HG03175 (cell line): ENCODE data around the gene SHISA3.
A peak's percentile ranks its signal among the peaks of the same experiment; 100 is the strongest.

Experiments used
- ATAC-seq: cut with Tn5 transposase; IDR thresholded peaks from one replicate; pipeline ENCODE4 v1.9.1; 2021; ENCODE audit warnings: mild to moderate bottlenecking, moderate library complexity; ENCODE audit not compliant: unreplicated experiment

The SHISA3 gene

GRCh38 chr4:42391355-42391664 lies 6.0 kb upstream of the SHISA3 start:
- no peak for ATAC-seq

DNA sequence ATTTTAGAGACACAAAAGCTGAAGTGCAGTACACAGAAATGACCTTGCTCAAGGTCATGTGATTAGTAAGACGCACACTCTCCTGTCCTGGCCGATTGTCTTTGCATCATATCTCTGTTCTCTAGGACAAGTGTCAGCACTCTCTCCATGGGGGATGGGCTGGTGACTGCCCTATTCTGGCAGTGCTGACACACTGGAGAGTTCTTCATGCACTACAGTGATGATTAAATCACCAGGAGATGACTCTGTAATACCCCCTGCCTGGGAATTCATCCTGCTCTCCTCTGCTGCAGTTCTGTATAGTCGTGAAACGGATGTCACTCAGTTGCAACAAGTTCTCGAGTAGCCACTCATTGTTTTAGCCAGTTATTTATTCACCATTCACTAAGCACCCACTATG lies 5.3 kb upstream of the SHISA3 start:
- no peak for ATAC-seq

DNA sequence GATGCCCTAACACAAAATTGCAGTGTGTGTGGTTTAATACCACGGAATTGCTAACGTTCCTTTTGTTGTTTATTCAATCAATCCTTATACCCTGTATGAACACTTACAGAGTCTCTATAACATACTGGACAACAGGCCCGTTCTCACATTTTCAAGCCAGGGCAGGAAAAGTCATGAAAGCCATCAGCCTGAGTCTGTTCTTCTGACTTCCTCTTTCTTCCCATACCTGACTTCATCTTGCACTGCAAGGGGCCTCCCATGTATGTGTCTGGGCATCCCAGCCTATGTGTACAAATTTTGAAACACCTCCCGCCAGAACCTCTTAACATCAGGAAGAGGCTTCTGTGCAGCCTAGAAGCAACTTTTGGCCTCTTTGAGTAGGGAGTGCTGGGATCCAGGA lies 4.9 kb upstream of the SHISA3 start:
- ATAC-seq: no peak

DNA sequence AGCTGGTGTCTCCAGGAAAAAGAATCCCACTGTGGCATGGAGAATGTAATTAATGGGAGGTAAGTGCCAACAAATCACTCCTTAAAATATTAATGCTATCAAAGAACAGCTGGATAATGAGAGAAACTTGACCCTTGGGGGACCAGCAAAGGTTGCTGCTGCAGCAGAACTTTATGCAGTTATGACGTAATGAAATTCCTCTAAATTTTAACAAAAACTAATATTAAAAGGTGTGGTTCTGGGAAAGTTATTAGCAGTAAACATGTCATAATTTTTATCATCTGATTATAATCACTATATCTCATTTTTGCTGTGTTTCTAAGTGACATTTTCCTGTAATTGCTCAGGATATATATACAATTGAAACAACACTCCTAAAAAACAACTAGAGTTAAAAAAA lies 1.7 kb upstream of the SHISA3 start:
- ATAC-seq: no peak

GRCh38 chr4:42396361-42396751 lies 932 bp upstream of the SHISA3 start:
- no peak for ATAC-seq

- peak; percentile 32 for ATAC-seq
Measured at GRCh38 chr4:42397635-42398170, 415 bp downstream of the SHISA3 start.

DNA sequence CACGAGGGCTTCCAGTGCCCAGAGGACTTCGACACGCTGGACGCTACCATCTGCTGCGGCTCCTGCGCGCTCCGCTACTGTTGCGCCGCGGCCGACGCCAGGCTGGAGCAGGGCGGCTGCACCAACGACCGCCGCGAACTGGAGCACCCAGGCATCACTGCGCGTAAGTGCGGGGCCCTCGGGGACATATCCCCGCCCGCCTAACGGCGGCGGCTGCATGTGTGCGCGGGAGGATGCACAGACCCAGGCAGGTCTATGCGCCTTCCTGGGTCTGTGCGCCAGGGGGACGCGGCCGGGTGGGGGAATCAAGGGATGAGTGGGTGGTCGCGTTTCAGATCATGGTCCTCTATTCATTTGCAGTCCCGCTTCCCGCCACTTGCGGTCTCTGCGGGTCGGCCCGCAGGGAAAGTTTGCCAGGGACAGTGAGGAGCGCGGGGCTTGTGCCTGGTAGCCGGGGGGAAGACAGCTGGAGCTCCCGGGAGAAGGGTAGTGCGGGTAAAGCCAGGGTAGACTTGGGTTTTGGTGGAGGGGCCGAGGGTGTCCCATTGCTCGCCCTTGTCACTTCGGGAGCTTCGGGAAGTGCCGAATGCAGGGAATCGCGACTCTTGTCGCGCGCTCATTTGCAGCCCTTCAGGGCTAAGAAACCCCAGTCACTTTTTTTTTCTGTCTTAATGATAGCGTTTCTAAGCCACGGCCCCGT lies 1.0 kb downstream of the SHISA3 start:
- ATAC-seq: peak; percentile 36

GRCh38 chr4:42398871-42399331 lies 1.6 kb downstream of the SHISA3 start:
- ATAC-seq: no peak

GRCh38 chr4:42399393-42399792 lies 2.1 kb downstream of the SHISA3 start:
- no peak for ATAC-seq

DNA sequence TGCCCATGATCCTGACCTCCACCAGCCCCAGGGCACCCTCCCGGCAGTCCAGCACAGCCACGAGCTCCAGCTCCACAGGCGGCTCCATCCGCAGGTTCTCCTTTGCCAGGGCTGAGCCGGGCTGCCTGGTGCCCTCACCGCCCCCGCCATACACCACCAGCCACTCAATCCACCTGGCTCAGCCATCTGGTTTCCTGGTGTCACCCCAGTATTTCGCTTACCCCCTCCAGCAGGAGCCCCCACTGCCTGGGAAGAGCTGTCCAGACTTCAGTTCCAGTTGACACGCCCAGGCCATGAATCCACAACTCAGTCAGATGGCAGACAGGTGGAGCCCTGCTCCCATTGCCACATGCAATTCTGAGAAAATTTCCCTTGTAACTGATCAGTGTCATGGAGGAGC lies 3.9 kb downstream of the SHISA3 start:
- no peak for ATAC-seq

DNA sequence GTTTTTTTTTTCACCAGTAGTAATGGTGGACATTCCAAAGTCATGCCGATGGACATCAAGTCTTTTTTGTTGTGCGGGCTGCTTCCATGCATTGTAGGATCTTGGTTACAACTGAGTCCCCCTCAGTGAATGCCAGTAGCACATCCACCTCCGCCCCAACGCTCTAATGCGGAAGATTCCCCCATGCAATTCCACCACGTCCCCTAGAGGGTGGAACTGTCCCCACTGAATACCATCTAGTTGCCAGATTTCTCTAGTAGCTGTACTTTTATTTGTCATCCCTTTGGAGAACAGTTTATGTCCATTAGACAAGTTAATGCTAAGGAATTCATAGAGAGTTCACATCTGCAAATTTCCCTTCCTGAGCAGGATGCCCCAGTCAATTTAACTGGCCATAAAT lies 6.7 kb downstream of the SHISA3 start:
- ATAC-seq: no peak

DNA sequence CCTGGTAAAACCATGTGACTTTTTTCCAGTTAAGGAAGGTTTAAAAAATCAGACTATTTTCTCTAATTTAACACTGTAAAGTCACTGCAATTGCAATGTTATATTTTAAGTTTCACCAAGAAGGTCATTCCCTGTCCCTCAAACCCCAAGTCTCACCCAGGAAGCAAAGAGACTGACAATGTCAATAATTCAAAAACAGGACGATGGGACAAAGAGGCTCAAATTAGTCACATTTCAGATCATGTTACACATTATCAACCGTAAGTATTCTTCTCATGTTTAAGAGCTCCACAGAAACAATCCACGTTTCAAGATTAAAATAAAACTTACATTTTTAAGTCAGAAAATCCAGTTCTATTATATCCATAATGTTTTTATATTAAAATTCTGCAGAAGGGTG lies 13.2 kb downstream of the SHISA3 start:
- no peak for ATAC-seq

- no peak for ATAC-seq
Measured at GRCh38 chr4:42411803-42412202, 14.5 kb downstream of the SHISA3 start.

DNA sequence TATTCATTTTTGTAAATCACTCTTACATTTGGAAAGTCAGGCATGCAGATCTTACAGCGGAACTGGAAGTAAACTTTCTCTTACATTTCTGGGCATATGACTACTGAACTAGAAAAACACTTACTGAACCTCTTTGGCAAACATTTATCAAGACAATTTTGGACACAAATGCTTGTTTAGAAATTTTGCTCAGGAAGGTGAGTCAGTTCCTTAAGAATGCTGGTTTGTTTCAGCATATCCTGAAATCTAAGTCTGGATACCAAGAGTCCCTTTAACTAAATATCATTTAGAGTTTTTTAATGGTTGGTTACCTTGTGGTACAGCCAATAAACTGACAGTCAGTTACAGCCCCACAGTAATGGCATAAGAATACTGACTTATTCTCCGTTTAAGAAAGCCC lies 15.0 kb downstream of the SHISA3 start:
- no peak for ATAC-seq

GRCh38 chr4:42415281-42415680 lies 18.0 kb downstream of the SHISA3 start:
- no peak for ATAC-seq

- ATAC-seq: no peak
Measured at GRCh38 chr4:42416017-42416416, 18.7 kb downstream of the SHISA3 start.

- ATAC-seq: no peak
Measured at GRCh38 chr4:42417550-42417949, 20.3 kb downstream of the SHISA3 start.

GRCh38 chr4:42420140-42420539 lies 22.9 kb downstream of the SHISA3 start:
- ATAC-seq: no peak

- no peak for ATAC-seq
Measured at GRCh38 chr4:42425146-42426065, 28.1 kb downstream of the SHISA3 start.

DNA sequence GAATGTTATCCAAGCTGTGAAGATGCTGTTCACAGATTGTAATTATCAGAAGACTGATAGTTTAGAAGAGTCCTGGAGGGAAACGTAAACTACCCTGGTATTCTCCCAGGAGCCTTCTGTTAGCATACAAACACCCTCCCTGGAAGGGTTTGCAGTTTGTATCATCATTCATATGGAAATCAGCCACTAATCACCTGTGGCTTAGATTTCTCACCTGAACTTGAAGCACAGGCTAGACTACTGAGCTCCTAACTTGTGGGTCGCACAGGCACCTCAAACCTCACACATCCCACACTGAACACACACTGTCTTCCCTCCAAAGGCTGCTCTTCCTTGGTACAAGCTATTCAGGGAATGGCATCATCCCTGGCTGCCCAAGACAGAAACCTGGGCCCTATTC lies 30.7 kb downstream of the SHISA3 start:
- ATAC-seq: no peak

DNA sequence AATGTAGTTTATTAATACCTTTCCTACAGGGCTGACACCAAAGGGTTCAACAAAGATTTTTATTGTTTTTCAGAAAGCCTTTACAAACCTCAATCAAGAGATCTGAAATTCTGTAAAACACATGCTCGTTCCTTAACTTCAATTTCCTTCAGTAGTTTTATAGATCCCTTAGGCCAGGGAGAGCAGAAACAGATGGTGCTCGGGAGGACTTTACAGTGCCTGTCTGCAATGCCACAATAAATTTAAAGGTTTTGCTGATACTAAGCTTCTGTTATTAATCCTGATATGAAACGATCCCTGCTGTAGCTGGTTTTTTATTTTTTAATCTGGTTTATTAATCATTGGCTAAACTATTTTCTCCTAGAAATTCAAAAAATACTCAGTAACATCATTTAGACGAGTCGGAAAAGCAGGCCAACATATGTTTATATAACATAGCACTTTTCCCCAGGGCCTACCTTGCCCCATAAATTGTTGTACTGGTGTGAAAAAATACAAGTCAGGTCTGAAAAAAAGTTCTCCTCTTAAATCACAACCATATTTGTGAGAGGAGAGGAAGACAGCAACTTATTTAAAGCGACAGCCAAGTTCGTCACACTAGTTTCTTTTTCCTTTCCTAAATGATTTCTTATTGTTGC lies 39.8 kb downstream of the SHISA3 start:
- ATAC-seq: no peak

GRCh38 chr4:42440083-42440482 lies 42.8 kb downstream of the SHISA3 start:
- ATAC-seq: no peak
